ENCODE data around the gene FOXO6. TPM values are rescaled to one million over a fixed set of nuclear protein-coding genes. Genes with fewer than 3 reads are reported as not detected.

The FOXO6 gene
- total RNA-seq, 4 donors from 2014 or later: 3.9 to 20.1 (median 7.6) TPM; not detected in 1

DNA sequence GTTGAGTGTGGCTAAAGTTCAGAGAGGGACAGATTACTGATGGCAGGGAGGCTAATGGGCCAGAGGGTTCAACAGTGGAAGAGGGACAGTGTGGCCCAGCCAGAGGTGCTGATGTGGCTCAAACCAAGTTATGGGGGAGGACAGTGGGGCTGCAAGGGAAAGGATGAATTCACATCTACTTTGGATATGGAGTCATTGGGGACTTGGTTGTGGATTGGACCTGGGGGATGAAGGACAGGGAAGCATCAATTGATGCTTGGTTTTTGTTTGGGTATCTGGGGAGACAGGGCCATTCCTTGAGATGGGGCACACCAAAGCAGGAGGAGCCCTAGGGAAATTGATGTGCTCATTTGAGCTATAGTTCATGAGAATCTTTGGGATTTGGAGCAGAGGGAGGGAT lies 23.3 kb downstream of the FOXO6 start:
- Histone ChIP-seq H3K27ac (no peak overlapping the region), H3K27me3 (no peaks in the 10 kb centered on the region), H3K36me3 (no peaks in the 10 kb centered on the region), H3K9me3 (no peaks in the 10 kb centered on the region), H3K4me3 (no peak overlapping the region), H3K4me1 (peaks cover 12 to 14% of the 10 kb centered on the region in 2 donors)
- no peak for TF ChIP-seq POLR2A (IDR thresholded peaks at IDR 0.05)
- intact Hi-C loops (cut with DNase I; ENCODE audit: low total_unique reads): no loop called here
- no peak for DNase-seq

DNA sequence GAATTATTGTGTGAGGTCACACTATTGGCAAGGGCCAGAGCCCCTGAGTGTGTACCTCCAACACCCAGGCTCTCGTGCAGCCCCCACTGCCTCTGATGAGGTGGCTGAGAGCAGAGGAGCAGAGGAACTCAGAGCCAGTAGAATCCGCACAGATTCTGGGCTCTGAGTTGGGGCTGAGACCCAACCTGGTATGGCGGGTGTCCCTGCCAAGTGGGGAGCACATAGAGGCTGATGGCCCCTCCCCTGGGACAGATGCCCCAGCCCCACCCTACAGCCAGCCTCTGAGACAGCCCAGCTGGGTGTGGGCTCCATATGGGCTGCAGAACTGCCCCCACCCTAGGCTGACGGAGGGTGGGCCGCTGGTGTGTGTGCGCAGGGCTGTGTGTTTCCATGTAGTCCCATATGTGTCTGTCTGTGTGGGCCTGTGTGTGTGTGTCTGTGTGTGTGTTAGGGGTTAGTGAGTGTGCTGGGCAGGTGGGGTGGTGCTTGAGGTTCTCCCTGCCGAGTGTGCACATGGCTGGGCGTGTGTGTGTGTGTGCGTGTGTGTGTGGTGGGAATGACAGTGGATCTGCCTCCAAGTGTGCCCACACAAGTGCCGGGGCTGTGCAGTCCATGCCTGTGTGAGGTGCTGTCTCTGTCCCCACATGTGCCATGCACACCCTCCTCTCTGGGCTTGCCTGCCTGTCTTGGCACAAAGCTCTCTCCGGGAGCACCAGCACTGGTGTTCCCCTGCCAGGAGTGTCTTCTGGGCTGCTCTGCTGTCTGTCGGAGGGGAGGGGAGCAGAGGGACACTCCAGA lies 24.4 kb downstream of the FOXO6 start:
- intact Hi-C loops (cut with DNase I; ENCODE audit: low total_unique reads): no loop called here
- Histone ChIP-seq H3K4me3 (no peak overlapping the region), H3K27me3 (no peaks in the 10 kb centered on the region), H3K27ac (peak overlapping the region in 1 of 2 donors; percentile 21), H3K9me3 (no peaks in the 10 kb centered on the region), H3K4me1 (peaks cover 8 to 12% of the 10 kb centered on the region in 2 donors), H3K36me3 (no peaks in the 10 kb centered on the region)
- TF ChIP-seq POLR2A (IDR thresholded peaks at IDR 0.05): no peak
- TF ChIP-seq, protein P1, sequence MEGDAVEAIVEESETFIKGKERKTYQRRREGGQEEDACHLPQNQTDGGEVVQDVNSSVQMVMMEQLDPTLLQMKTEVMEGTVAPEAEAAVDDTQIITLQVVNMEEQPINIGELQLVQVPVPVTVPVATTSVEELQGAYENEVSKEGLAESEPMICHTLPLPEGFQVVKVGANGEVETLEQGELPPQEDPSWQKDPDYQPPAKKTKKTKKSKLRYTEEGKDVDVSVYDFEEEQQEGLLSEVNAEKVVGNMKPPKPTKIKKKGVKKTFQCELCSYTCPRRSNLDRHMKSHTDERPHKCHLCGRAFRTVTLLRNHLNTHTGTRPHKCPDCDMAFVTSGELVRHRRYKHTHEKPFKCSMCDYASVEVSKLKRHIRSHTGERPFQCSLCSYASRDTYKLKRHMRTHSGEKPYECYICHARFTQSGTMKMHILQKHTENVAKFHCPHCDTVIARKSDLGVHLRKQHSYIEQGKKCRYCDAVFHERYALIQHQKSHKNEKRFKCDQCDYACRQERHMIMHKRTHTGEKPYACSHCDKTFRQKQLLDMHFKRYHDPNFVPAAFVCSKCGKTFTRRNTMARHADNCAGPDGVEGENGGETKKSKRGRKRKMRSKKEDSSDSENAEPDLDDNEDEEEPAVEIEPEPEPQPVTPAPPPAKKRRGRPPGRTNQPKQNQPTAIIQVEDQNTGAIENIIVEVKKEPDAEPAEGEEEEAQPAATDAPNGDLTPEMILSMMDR (IDR thresholded peaks at IDR 0.05): no peak
- no peak for DNase-seq

DNA sequence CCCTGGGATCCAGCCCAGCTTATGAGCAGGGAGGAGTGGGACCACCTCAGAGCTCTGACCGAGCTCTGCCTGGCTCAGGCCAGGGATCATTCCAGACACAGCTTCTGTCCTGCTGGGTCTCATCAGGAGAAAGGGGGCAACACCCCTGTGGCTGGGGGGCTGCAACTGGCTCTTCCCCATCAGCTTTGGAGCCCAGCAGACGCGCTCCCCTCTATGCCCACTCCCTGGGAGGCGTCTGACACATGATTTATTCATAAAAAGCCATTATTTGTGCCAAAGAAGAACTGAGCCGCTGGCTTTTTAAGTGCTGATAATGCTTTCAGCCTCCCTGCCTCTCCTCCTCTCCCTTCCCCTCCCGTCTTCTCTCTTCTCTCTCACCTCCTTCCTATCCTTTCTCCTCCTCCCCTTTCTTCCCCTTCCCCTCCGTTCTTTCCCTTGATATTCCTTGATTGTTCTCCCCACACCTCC lies 25.0 kb downstream of the FOXO6 start:
- H3K4me1 ChIP-seq: peaks cover 6 to 12% of the 10 kb centered on the region in 2 donors
- H3K27me3 ChIP-seq: no peaks in the 10 kb centered on the region
- TF ChIP-seq POLR2A (IDR thresholded peaks at IDR 0.05): no peak
- TF ChIP-seq, protein P1 (IDR thresholded peaks at IDR 0.05): no peak
- DNase-seq: no peak
- H3K36me3 ChIP-seq: no peaks in the 10 kb centered on the region
- no peaks in the 10 kb centered on the region for H3K9me3 ChIP-seq
- H3K4me3 ChIP-seq: no peak overlapping the region
- intact Hi-C loops (cut with DNase I; ENCODE audit: low total_unique reads): no loop called here
- peak overlapping the region in 1 of 2 donors; percentile 21 for H3K27ac ChIP-seq

DNA sequence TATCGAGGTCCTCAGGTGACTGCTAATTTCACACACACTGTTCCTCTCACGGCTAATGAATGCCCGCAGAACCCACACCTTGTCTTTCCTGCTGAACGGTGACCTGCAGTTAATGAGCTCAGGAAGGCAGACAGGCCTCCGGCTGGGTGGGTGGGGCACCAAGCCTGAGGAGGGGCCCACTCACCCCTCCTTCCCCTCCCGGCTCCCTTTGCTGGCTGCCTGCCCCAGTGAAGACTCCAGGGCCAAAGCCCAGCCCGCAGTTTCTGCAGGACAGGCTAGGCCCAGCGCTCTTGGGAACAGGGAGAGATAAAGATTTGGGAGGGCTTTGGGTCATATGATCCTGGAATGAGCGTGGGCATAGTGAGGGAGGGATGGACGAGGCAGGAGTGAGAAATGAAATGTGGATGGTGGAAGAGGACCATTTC lies 26.4 kb downstream of the FOXO6 start:
- TF ChIP-seq POLR2A (IDR thresholded peaks at IDR 0.05): no peak
- TF ChIP-seq, protein P1 (IDR thresholded peaks at IDR 0.05): peak in 1 of 4 experiments; percentile 9
- H3K4me1 ChIP-seq: peaks cover 6 to 12% of the 10 kb centered on the region in 2 donors
- no peaks in the 10 kb centered on the region for H3K9me3 ChIP-seq
- H3K27me3 ChIP-seq: no peaks in the 10 kb centered on the region
- peak overlapping the region; percentile 34 to 62 for H3K27ac ChIP-seq
- intact Hi-C loops (cut with DNase I; ENCODE audit: low total_unique reads): no loop called here
- H3K36me3 ChIP-seq: no peaks in the 10 kb centered on the region
- H3K4me3 ChIP-seq: no peak overlapping the region
- DNase-seq: peak; percentile 87 to 93

DNA sequence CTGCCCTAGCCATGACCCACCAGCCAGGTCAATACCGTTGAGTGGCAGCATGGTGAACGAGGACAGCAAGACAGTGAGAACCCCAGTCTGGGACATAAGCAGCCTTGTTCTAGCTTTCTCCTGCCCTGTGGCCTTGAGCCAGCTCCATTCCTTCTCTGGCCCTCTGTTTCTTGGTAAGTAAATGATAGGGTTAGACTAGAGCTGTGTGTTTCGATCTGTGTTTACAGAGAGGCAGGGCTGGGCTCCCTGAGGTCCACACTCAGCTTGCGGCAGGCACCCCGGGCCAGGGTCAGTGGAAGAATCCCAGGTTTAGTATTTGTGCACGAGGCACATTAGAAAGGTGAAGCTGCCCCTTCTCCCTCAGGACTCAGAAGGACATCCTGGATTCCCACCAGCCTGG lies 27.3 kb downstream of the FOXO6 start:
- H3K27me3 ChIP-seq: no peaks in the 10 kb centered on the region
- H3K9me3 ChIP-seq: no peaks in the 10 kb centered on the region
- TF ChIP-seq, protein P1 (IDR thresholded peaks at IDR 0.05): no peak
- no peak for TF ChIP-seq POLR2A (IDR thresholded peaks at IDR 0.05)
- intact Hi-C loops (cut with DNase I; ENCODE audit: low total_unique reads): no loop called here
- H3K4me3 ChIP-seq: no peak overlapping the region
- peaks cover 6 to 8% of the 10 kb centered on the region in 2 donors for H3K4me1 ChIP-seq
- no peak for DNase-seq
- peak overlapping the region; percentile 34 to 62 for H3K27ac ChIP-seq
- no peaks in the 10 kb centered on the region for H3K36me3 ChIP-seq
